Fibroblast of skin of left biceps (primary cell): ENCODE measurements around the gene KLRC1.
"Not testable (repeated sequence)": the region's sequence is repeated elsewhere in the genome, so short reads cannot be mapped to it uniquely, and the experiment has no call there.

Experiments used
- DNase-seq, 2 experiments: peaks; one replicate each; pipeline ENCODE4 v3.0.0-alpha.2; 2013; ENCODE audit warnings: low read depth in 2 of 2

KLRC1 gene

DNA sequence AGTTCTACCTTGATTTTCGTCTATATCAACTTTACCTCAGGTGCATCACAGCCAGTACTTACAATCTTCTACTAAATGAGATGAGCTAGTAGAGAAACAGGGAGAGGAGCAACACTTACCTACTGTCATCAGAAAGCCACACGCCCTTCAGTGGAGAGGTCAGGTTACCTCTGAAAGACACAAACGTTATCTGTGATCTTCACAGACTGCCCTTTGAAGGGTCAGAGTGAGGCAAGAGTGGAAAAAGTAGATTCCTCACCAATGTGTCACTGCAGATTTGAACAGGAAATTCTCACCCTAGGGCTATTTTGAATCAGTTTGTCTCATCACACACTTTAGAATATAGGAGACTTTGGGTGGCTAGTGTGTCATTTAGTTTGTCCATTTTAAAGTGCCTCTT lies 31.0 kb downstream of the KLRC1 start:
- DNase-seq: not testable (repeated sequence)

DNA sequence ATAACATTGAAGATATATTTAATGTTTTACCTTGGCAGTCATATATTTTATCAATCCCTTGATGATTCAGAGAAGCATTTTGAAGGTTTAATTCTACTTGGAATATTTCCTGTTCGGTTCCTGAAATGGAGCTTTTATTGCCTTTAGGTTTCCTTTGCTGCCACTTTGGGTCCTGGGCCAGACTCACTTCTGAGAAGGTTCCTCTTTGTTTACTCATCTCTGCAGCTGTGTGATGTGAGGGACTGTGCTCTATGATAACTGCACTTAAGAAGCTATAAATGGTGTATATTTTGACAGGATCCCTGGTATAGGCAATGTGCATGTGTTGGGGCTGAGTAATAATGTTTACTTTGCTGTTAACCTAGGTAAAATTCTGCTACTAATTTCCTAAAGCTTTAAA lies 32.8 kb downstream of the KLRC1 start, which contains the start of gene KLRC3:
Gene KLRC3 (minus strand): TSS at position 262 of the 400 bp plus-strand sequence. CDS start 45 bp downstream, at position 217.
- DNase-seq: not testable (repeated sequence)

DNA sequence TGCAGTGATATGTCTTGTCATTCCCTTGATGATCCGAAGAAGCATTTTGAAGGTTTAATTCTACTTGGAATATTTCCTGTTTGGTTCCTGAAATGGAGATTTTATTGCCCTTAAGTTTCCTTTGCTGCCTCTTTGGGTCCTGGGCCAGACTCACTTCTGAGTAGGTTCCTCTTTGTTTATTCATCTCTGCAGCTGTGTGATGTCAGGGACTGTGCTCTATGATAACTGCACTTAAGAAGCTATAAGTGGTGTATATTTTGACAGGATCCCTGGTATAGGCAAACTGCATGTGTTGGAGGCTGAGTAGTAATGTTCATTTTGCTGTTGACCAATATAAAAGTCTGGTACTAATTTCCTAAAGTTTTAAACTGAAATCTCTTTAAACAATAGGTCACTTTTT lies 43.8 kb downstream of the KLRC1 start, which contains the start of gene KLRC4:
Gene KLRC4 (minus strand): TSS at position 366 of the 400 bp plus-strand sequence. CDS start 182 bp downstream, at position 184.
- DNase-seq: no peak

DNA sequence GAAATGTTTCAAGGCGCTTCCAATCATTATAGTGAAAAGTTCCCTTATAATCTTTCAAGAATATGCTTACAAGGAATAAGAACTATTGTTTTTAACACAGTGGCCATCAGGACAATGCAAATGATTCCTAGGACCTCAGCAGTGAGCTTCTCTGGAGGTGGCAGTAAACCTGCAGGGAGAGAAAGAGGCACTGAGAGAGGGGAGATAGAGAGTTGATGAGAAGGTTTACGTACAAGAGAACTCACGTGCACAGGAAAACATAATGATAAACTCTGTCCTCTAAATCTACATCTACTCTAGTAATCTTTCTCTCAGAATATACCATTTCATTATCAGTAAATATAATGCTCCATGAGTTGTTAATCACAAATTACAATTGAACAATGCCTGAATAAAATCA lies 44.3 kb downstream of the KLRC1 start:
- DNase-seq: no peak

DNA sequence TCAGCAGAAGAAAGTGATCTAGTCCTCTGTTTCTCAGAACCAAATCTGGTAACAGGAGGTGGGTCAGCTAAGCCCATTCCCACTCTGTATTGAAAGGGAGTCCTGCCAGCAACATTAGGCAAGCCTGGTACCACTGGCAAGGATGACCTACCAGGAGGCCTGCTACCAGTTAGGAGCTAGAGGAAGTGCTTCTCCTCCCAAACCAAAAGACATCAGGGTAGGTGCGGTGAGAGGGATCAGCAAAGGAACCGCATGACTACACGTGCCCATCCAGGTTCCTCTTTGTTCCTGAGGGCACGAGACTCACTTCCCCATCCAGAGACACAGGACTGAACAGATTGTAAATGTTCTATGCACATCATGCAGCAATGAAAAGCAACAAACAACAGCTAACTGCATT lies 46.5 kb downstream of the KLRC1 start:
- no peak for DNase-seq

DNA sequence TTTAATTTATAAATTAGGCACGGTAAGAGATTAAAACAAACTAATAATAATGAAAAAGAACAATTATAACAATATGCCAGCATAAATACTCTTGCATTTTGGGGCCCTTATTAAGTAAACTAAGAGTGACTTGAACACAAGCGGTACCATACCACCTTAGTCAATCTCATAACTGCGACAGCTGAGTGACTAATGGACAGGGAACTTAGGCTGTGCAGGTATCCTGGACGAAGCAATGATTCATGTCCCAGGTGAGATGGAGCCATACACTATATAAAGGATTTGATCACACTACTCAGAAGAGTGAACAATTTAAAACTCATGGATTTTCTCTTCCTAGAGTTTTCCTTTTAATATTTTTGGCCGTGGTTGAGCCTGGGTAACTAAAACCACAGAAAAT lies 47.9 kb downstream of the KLRC1 start:
- DNase-seq: no peak

DNA sequence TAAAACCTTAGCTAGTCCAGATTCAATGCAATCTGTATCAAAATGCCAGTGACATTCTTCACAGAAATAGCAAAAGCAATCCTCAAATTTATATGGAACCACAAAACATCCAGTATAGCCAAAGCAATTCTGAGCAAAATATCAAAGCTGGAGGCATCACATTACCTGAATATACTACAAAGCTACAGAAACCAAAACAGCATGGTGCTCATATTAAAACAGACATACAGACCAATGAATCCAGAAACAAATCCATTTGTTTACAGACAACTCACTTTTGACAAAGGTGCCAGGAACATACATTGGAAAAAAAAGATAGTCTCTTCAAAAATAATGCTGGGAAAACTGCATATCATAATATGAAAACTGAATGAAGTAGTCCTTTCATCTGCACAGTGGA lies 48.4 kb downstream of the KLRC1 start:
- DNase-seq: no peak

DNA sequence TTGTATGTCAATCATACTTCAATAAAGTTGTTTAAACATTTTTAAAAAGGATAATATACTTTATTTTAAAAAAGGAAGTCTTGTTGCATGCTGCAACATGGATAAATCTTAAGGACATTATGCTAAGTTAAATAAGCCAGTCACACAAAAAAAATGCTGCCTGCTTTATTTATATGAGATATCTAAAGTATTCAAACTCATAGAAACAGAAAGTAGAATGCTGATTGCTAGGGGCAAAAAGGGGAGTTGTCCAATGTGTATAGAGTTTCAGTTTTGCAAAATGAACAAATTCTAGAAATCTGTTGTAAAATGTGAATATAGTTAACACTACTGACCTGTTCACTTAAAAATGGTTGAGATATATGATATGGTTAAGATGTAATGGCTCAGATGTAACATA lies 52.3 kb downstream of the KLRC1 start:
- no peak for DNase-seq

DNA sequence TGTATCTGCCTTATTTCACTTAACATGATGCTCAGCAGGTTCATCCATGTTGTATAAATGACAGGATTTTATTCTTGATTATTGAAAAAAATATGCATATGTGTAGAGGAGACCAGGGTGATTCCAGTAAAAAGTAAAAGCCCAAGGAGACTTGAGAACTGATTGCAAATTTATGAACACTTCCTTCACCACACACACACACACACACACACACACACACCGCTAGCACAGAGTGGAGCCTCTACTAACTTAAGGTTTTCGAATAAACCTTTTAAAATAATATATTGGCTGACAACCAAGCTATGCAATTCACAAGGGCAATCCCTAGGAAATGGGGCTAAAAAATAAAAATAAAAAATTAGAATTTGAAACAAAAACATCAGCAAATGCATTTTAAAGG lies 55.0 kb downstream of the KLRC1 start:
- no peak for DNase-seq

DNA sequence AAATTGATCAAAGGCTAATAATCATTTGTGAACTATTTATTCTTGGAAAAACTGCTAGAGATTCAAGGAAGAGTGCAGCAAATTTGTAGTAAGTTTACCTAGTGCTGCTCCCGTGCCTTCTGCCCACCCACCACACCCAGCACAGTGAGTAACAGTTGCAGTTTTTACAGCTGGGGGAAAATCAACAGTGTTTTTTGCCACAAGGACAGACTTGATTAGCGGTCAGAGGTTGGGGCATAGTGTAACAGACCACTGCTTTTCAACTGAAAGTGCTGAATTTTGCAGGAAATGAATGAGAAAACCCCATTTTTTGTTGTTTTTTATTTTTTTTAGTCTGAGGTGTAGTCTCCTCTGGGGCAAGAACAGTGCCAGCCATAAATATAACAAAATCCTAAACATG lies 55.9 kb downstream of the KLRC1 start:
- no peak for DNase-seq

DNA sequence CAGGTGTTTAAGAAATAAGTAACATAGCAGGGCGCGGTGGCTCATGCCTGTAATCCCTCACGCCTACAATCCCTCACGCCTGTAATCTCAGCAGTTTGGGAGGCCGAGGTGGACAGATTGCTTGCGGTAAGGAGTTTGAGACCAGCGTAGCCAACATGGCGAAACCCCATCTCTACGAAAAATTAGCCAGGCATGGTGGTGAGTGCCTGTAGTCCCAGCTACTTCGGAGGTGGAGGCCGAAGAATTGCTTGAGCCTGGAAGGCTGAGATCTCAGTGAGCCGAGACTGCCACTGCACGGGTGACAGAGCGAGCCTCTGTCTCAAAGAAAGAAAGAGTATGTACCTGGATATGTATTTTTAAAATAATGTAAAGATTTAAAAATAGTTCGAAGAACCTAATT lies 57.0 kb downstream of the KLRC1 start:
- not testable (repeated sequence) for DNase-seq
